GM10847 (cell line): ENCODE results near the gene NCOA6.

ENCODE experiments used
- POLR2A ChIP-seq: IDR thresholded peaks from 2 replicates; pipeline ENCODE4 v1.6.1; 2011; ENCODE audit not compliant: insufficient read length; ENCODE audit errors: extremely low read depth

Gene NCOA6

GRCh38 chr20:34798871-34799270 is 26.6 kb downstream of the NCOA6 start:
- no peak for TF ChIP-seq POLR2A

GRCh38 chr20:34798328-34798727 is 27.1 kb downstream of the NCOA6 start:
- no peak for TF ChIP-seq POLR2A

GRCh38 chr20:34797012-34797995 is 28.1 kb downstream of the NCOA6 start:
- no peak for TF ChIP-seq POLR2A

- no peak for TF ChIP-seq POLR2A
Observed at GRCh38 chr20:34794006-34794585, 31.4 kb downstream of the NCOA6 start.

- TF ChIP-seq POLR2A: no peak
Observed at GRCh38 chr20:34792687-34793363, 32.6 kb downstream of the NCOA6 start.

- TF ChIP-seq POLR2A: no peak
Observed at GRCh38 chr20:34791289-34792020, 34.0 kb downstream of the NCOA6 start.

- TF ChIP-seq POLR2A: no peak
Observed at GRCh38 chr20:34781220-34781619, 44.2 kb downstream of the NCOA6 start.

- no peak for TF ChIP-seq POLR2A
Observed at GRCh38 chr20:34776177-34776576, 49.3 kb downstream of the NCOA6 start.

- no peak for TF ChIP-seq POLR2A
Observed at GRCh38 chr20:34774886-34775285, 50.6 kb downstream of the NCOA6 start.

- no peak for TF ChIP-seq POLR2A
Observed at GRCh38 chr20:34774449-34774848, 51.0 kb downstream of the NCOA6 start.

- no peak for TF ChIP-seq POLR2A
Observed at GRCh38 chr20:34773726-34774125, 51.7 kb downstream of the NCOA6 start.

GRCh38 chr20:34772437-34772836 is 53.0 kb downstream of the NCOA6 start:
- TF ChIP-seq POLR2A: no peak

- TF ChIP-seq POLR2A: no peak
Observed at GRCh38 chr20:34771680-34772081, 53.8 kb downstream of the NCOA6 start.

GRCh38 chr20:34768096-34768495 is 57.4 kb downstream of the NCOA6 start:
- no peak for TF ChIP-seq POLR2A

GRCh38 chr20:34762031-34762555 is 63.4 kb downstream of the NCOA6 start:
- no peak for TF ChIP-seq POLR2A
